ENCODE data around the gene GABARAPL2.

The GABARAPL2 gene

DNA sequence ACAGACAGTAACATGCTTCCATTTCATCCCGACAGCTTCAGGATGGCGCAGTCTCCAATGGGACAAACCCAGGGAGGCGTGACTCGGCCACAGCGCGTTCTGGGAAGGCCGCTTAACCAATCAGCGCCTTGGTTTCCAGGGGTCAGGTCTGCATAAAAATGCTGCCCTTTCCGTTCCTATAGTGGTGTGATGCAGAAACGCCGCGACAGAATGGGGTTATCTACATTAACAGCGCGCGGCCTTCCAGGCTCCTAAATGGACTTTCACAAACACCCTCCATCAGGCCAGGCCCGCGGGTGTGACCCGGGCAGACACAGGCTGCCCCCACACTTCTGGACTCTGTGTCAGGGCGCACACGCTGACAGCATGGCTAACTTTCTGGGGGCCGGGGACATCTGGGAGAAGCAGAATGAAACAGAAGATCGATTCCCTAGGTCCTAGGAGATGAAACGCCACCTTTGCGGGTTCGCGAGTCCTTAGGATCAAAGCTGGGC, 10.9 kb upstream of the GABARAPL2 start:
- DNase-seq: peak; percentile 55 to 76 (median 66)

DNA sequence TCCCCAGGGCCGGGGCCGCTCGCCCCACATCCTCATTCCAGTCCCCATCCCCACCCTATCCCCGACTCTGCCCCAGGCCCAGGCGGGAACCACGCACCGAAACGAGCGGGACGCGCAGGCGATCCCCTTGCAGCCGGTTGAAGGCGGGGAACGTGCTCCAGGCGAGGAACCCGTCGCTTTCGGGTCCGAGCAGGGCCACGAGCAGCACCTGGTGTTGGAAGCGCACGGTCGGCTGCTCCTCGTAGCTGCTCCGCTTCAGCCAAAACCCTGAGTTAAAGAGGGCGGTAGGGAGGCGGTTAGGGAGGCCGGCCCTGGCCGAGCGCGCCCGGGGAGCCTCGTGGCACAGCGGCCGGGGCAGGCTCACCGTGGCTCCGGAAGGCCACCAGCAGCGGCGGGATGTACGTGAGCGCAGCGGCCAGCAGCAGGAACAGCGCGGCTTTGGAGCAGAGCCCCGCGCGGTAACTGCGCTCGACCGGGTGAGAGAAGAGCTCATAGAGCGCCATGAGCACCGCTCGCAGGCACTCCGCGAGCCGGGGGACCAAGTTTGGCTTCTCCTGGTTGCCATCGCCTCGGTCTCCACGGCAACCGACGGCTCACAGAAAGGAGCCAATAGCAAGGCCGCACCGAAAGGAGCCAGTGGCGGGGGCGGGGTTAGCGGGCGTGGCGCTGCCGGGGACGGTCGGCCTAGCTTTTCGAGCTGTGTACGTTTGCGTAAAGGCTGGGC, 10.3 kb upstream of the GABARAPL2 start, which contains the start of gene TMEM231:
TSS of gene TMEM231 (minus strand) at position 546 of the 724 bp plus-strand sequence. CDS start at position 503, 43 bp downstream.
- peak; percentile 92 to 97 (median 95) for DNase-seq

DNA sequence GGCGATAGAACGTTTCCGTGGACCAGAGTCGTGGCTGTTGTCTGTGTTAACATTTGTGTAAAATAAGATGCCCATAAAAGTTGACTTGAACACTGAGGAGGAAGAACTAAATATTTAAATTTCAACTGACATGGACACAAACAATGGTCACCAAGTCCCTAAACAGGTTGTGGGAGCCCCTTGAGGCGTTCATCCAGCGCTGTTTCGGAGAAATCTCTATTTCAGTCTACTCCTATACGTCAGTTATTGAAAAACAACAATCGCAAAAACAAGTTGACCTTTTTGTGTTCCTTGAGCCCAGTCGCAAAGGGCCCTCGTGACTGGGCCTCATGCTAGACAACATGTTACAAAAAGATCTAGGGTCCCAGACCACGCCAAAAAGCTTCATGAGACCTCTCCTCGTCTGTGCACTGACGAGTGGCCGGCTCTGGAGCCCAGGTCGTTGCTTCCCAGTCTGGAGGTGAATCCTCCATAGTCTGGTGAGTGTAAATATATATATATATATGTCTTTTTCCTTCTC, 9.7 kb upstream of the GABARAPL2 start:
- DNase-seq: no peak

DNA sequence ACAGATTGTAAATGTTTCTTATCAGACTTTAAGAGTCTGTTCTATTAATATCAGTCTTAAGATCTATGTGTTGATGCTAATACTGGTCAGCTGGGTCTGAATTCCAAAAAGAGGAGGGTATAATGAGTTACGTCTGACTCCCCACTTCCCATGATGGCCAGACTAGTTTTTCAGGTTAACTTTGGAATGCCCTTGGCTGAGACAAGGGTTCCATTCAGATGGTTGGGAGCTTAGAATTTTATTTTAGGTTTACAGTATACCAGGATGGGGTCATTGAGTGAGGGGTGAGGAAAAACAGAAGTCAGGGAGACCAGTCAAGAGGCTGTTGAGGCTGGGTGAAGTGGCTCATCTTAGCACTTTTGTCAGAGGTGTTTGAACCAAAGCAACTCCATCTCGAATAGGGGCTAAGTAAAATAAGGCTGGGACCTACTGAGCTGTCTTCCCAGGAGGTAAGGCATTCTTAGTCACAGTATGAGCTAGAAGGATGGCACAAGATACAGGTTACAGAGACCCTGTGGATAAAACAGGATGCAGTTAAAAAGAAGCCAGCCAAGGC, 7.3 kb upstream of the GABARAPL2 start:
- DNase-seq: no peak

DNA sequence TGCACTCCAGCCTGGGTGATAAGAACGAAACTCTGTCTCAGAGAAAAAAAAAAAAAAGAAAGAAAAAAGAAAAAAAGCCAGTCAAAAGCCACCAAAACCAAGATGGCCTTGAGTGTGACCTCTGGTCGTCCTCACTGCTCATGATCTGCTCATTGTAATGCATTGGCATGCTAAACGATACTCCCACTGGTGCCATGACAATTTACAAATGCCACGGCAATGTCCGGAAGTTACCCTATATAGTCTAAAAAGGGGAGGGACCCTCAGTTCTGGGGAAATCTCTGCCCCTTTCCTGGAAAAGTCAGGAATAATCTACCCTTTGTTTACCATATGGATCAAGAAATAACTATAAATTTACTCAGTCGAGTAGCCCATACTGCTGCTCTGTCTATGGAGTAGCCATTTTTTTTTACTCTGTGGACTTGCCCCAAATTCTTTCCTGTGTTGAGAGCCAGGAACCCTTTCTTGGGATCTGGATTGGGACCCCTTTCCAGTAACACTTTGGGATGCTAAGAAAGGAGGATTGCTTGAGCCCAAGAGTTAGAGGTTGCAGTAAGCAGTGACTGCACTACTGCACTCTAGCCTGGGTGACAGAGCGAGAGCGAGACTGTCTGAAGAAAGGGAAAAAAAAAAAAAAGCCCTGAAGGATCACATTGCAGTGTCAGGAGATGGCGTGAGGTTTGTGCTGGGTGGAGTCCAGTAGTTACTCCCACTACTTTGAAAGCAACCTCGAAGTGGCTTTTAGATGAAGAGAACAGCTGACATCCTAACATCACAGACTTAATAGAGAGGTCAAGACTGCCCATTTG, 6.4 kb upstream of the GABARAPL2 start:
- DNase-seq: no peak

DNA sequence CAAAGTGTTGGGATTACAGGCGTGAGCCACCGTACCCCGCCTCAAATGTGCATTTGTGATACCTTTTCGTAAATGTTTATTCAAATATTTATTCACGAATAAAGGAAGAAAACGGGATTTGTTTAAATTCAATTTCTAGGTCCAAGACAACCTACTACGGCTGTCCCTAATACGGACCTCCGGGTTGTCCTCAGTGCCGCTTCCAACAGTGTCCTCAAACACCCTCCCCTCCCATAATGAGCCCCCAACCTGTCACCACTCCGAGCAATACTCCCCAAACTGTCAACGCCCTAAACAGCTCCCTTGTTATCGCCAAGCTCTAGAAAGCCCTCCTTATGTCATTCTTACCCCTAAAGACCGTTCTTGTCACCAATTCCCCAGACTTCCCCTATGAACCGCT, 539 bp upstream of the GABARAPL2 start:
- no peak for DNase-seq

DNA sequence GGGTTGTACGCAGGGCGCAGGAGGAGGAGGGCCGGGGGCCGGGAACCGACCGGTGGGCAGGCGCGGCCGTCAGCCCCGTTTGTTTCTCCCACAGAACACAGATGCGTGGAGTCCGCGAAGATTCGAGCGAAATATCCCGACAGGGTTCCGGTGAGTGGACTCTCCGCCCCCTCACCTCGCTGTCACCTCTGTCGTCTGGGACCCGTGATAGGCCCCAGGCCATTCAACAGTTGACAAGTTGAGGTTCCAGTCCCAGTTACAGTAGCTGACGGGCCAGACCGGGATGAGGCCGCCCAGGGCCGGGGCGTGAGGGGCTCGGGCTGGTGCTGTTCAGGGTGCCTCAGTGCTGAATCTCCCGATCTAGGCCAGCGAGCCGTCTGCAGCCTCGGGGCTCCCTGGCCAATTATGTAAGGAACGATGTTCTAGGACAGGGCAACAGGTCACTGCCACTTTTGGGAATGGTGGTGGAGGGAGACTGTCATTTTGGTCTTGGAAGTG, 628 bp downstream of the GABARAPL2 start:
- peak in 3 of 4 experiments; percentile 16 to 47 (median 36) for DNase-seq

DNA sequence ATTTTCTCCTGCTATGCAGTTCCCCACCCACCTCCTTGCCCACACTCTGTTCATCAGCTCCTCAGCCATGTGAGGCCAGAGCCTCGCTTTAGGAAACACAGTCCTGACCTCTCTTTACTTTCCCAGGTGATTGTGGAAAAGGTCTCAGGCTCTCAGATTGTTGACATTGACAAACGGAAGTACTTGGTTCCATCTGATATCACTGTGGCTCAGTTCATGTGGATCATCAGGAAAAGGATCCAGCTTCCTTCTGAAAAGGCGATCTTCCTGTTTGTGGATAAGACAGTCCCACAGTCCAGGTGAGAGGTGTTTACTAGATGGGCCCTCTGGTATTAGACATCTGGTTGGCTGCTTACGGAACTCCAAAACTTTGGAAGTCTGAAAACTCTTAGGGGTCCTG, 1.7 kb downstream of the GABARAPL2 start:
- DNase-seq: no peak

DNA sequence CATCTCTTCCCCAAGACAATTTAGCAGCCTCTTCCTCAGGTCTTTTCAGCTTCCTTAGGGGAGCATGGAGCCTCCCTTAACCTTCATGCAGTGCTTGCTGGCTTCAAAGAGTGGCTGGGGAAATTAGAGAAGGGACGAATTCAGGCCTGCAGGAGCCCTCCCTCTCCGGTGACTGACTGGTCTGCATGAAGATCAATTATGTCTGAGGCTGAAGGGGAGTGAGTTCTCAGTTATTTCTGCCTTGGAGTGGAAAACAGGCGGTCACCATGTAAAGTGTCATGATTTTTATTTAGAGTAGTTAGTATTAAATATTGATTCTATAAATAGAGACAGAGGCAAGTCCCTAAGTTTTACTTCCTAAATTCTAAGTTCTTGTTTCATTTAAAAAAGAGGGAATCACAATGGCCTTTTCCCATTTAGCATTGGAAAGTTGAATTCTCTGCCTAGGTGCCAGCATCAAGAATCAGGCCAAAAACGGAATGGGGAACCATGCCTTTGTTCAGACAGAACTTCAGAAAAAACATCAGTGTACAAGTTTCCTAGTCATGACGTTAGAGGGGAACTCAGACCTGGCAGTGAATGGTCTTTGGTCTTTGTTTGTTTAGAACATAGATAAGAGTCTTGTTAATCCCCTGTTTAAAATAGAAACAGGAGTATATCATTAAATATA, 4.4 kb downstream of the GABARAPL2 start:
- peak; percentile 55 to 73 (median 66) for DNase-seq

DNA sequence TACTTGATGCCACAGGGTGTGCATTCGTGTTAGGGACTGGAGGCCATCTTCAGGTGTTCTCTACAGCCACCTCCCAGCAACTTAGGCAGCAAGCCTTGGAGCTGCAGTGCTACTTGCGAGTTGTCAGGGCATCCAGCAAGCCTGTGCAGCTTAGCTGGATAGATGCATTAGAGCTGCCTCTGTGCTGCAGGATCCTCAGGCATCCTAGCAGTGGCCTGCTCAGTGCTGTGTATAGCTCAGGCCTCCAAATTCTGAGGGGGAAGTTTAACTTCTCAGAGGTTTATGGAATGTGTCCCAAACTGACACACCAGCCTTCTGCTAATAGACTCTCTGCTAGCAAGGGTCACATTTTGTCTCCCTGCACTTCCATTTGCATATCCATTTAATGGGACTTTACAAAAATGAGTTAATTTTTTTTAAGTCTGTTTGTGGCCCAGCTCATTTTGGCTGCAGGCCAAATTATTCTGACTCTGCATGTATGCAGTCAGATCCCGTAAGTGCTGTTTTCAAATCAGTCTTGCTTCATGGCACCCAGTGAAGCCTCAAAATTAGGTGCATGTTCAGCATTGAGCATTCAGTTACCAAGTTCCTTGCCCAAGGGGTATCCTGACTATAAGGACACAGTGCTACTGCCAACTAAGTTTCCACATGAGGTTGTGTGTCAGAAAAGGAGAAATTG, 6.8 kb downstream of the GABARAPL2 start:
- DNase-seq: no peak

DNA sequence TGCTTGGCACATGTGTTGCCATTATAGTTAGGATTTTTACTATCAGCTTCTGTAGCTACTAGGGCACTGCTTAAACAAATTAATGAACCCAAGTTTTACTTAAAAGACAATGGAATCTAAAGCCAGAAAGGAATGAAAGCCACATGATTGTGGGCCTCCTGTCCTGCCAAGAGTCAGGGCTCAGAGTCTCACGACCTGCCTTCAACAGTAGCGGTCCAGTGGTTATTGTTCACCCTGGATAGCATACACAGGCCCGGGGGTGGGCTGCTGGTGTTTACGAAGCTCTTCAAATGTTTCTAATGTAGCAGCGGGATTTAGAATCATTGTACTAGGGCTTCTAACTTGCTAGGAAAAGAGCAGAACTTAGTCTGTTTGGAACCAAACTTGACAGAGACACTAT, 7.8 kb downstream of the GABARAPL2 start:
- DNase-seq: no peak

DNA sequence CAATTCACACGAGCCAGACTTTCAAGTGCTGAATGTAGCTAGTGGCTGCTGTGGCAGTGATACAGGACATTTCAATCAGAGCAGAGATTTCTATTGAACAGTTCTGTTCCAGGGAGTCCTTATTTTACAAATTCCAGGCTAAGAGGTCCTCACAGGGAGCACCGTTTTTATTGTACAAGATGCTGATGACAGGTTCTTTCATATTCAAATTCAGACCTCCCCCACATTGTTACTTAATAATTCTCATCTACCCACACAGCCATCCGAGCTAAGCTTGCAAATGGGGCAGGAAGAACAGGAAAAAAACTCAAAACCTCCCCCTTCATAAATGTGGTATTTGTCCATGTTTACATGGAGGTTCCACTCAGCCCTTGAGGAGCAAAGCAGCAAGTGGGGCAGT, 9.8 kb downstream of the GABARAPL2 start:
- DNase-seq: peak in 3 of 4 experiments; percentile 27 to 50 (median 42)

DNA sequence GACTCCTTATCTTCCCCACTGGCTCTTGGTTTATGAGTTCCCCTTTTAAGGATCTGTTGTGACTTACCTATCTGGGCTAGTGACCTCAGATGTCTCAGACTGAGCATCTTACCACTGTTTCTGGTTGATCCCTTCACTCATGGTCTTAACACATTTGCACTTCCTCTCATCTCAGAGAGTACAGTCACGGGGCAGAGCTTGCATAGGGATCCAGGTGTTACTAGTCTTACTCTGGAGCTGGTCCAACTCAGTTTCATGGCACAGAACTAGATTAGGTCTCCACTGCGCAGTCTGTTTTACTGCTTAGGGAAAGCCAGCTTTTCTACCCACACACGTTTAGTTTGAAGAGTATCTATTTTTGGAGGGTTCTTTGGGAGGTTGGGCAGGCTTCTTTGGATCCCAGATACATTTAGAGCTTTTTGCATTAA, 10.2 kb downstream of the GABARAPL2 start:
- DNase-seq: peak in 1 of 4 experiments; percentile 20

DNA sequence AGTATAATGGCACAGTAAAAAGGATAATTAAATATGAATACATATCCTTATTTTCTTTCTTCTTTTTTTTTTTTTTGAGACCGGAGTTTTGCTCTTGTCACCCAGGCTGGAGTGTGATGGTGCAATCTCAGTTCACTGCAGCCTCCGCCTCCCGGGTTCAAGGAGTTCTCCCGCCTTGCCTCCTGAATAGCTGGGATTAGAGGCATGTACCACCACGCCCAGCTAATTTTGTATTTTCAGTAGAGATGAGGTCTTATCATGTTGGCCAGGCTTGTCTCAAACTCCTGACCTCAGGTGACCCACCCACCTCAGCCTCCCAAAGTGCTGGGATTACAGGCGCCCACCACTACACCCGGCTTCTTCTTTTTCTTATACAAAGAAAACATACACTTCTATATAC, 12.0 kb downstream of the GABARAPL2 start:
- DNase-seq: no peak

DNA sequence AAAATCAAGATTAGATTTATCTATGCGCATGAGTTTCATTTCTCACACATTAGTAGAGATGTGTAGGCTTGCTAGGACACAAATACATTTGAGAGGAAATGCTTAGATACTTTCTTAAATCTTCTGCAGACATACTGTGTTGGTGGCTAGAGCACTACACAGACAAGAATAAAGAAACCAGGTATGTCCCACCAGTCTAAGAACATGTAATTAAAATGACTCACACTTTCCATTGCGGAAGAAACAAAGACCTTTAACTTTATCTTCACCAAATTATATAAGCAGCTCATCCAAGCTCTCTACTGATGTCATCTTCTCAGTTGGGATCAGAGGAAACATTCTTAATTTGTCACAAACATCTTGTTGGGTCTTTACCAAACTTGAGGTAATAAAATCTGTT, 12.5 kb downstream of the GABARAPL2 start:
- no peak for DNase-seq

DNA sequence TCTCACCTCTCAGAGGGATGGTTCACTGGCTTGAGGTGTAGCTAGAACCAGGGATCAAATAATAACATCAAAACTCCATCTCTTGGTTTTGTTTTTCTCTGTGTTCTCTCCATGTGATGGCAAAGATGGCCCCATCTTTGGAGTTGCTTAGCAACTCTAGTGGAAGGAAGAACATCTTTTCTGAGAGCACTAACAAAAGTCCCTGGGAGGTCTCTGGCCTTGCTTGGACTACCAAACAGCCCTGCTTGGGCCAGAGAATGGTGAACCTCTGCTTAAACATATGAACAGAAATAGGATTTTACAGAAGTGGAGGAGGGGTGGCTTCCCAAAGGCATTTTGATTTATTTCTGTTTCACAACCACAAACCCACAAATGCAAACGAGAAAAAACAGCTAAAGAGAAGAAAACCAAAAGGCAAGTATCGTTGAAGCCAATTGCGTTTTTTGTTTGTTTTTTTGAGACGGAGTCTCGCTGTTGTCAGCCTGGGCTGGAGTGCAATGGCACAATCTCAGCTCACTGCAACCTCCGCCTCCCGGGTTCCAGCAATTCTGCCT, 13.2 kb downstream of the GABARAPL2 start:
- DNase-seq: no peak

DNA sequence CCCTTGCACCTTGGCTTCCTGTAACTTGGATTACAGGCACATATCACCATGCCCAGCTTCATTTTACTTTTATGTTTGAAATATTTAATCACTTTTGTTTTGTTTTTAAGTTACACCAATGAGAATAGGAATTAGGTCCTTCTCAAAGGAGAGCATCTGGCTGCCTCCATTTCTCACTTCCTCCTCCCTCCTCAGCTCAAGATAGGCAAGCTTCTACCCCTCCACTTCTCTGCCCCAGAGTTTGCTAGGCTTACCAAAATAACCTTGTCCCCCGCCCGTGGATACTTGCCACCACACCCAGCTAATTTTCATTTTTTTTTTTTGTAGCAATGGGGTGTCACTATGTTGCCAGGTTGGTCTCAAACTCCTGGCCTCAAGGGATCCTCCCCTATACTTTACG, 17.9 kb downstream of the GABARAPL2 start:
- DNase-seq: no peak

DNA sequence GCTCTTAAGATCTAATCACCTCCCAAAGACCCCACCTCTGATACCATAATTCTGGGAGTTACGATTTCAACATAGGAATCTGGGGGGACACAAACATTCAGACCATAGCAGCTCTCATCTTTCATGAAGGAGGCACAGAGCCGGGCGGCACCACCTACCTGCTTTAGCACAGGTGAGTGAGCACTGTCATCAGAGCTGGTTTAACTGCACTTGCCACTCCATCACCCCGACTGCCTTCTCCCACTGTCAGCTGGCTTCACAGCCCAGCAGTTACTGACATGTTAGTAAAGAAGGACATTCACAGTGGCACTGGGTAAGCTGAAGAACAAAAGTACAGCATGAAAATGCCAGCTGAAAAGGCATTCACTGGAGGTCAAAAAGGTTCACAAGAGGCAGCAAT, 22.5 kb downstream of the GABARAPL2 start:
- DNase-seq: no peak

DNA sequence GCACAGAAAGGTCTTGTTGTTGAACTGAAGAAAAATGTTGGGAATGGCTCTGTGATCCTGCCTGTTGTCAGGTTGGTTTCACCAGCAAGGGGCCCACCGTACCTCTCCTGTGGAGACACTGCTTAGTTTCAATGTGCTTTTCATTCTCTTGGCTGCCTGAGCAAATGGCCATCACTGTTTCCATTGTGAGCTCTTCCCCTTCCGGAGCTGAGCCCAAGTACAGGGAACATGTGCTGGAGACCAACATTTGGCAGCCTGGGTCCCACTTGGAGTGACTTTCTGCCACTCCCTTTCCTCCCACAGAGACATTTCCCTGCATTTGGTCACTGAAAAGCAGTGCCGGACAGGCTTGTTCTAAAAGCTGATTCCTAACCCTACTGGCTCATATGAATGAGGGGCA, 23.1 kb downstream of the GABARAPL2 start:
- no peak for DNase-seq

DNA sequence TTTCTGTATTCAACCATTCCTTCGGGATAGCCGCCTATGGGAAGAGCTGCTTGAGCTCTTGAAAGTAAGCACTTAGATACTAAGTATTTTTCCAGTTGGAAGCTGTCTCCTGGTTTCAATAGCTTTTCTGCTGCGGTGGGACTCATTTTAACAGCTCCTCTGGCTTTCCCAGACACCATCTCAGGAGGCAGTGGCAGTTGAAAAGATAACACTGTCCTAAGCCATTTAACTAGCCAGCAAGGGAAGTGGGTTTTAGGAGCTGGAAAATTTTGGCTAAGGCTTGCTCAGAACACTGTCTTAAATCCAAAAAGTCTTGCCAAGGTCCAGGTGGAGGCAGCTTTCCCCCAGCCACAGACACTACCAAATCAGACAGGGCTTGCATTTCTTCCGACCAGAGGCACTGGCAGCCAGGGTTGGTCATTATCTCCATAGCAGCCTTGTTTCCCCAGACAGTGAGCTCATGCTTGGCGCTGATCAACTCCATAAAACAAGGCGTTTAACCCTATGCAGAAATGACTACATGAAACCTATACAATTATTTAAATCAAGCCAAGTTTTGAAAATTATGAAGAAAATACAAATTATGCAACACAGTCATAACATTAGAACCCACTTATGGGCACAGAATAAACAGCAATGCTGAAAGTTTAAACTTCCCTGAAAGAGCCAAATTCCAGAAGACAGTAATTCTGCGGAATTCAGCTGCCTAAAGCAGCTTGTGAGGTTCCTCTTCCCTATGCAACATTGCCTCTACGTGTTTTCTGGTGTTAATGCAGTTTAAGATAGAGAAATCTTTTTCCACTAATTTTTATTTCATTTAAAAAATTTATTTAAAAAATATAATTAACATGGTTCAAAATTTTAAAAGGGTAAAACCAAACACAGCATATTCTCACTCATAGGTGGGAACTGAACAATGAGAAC, 25.0 kb downstream of the GABARAPL2 start:
- DNase-seq: no peak
